ENCODE results near the gene PLEKHG4B.
"Not testable (repeated sequence)": the region's sequence is repeated elsewhere in the genome, so short reads cannot be mapped to it uniquely, and the experiment has no call there.

Gene PLEKHG4B

DNA sequence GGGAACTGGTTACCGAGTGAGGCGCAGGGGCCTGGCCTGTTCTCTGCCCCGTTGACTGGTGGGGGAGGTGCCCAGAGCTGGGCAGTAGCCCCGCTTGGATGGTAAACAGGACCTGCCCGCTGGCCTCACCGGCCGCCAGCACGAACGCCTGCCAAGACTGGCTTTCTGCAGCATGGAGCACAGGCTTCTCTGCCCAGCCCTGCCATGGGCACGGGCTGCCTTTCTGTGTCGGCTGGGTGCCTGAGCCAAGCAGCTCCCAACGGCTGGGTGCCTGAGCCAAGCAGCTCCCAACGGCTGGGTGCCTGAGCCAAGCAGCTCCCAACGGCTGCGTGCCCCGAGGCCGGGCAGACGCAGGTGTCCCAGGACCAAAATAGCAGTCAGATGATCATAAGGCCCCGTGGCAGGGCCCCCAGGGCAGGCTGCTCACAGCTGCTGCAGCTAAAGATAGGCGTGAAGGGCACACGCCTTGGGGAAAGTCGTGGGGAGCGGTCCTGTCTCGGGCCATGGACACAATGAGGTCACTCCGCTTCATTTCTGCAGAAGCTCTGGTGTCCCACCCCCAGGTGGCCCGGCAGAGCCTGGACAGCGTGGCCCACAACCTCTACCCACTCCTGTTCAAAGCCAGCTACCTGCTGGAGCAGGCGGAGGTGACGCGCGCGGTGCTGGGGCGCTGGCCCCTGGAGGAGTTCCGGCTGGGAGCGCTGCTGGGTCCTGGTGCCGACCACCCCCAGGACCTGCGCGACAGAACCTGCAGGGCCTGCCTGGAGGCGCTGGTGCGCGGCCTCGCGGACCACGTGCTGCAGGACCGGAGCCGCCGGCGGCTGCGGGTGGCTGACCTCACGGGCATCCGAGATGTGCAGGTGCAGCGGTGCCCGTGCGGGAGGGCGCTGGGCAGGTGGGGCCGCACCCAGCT is 99.3 kb downstream of the PLEKHG4B start, which contains the start of gene LRRC14B:
TSS of gene LRRC14B (plus strand) at position 460 of the 913 bp plus-strand sequence. CDS start at position 504, 44 bp downstream.
- DNase-seq: peak in 1 of 4 experiments; percentile 27

- DNase-seq: no peak
Measured at GRCh38 chr5:191949-192690, 100.2 kb downstream of the PLEKHG4B start.

GRCh38 chr5:192691-192969 is 100.7 kb downstream of the PLEKHG4B start:
- DNase-seq: no peak

DNA sequence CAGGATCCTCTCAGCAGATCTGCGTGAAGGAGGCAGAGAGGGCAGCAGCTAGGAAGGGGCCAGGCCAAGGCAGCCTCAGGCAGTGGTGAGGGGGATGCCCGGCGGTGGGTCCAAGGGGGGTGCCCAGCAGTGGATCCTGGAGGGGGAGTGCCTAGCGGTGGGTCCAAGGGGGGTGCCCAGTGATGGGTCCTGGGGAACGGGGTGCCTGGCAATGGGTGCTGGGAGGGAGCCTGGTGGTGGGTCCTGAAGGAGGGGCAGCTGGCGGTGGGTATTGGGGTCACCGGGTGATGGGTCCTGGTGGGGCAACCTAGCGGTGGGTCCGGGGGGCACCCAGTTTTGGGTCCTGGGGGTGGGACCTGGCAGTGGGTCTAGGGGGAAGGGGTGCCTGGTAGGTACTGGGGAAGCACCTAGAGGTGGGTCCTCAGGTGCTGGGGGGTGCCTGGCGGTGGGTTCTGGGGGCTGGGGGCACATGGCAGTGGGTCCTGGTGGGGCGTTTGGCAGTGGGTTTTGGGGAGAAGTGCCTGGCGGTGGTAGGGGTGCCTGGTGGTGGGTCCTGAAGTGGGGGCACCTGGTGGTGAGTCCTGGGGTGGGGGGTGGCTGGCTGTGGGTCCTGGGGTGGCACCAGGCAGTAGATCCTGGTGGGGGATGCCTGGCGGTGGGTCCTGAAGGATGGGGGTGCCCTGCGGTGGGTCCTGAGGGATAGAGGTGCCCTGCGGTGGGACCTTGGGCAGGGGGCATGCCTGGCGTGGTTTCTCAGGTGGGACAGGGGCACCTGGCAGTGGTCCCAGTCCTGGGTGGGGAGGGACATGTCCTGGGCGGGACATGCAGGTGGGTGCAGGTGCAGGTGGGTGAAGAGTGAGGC is 101.2 kb downstream of the PLEKHG4B start:
- no peak for DNase-seq

- no peak for DNase-seq
Measured at GRCh38 chr5:194102-194501, 102.1 kb downstream of the PLEKHG4B start.

GRCh38 chr5:194603-195209 is 102.7 kb downstream of the PLEKHG4B start:
- no peak for DNase-seq

- DNase-seq: no peak
Measured at GRCh38 chr5:195401-196160, 103.6 kb downstream of the PLEKHG4B start.

GRCh38 chr5:196350-196749 is 104.4 kb downstream of the PLEKHG4B start:
- DNase-seq: no peak

DNA sequence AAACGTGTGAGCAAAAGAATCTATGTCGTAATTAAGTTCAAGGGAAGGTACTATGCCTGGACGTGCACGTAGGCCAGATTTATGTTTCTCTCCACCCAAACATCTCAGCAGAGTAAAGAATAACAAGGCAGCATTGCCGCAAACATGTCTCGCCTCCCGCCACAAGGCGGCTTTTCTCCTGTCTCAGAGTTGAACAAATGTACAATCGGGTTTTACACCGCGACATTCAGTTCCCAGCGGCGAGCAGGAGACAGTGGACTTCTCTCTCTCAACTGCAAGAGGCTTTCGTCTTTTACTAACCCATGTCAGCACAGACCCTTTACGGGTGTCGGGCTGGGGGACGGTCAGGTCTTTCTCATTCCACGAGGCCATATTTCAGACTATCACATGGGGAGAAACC is 105.1 kb downstream of the PLEKHG4B start:
- not testable (repeated sequence) for DNase-seq

DNA sequence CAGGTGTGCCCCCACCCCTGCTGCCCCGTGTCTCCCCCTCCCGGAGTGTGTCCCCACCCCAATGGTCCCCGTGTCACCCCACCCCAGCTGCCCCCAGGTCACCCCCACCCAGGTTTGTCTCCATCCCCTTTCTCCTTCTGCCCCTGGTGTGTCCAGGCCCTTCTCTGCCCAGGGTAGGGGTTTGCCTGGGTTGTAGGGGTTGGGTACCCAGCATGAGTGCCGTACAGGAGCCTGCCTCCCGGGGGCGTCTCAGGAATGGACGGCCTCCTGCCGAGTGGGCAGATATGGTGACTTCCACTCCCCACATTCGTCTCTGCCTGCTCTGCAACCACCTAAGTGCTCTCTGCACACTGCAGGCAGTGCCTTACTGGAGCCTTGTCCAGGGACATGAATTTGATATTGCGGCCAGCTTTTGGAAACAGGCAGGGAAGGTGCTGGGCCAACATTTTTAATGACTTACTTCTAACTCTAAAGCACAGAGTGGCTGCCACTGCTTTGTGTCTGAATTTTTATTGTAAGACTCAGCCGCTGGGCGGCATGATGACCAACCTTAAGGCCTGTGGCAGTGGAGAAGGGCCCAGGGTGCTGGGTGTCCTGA is 106.0 kb downstream of the PLEKHG4B start:
- no peak for DNase-seq

DNA sequence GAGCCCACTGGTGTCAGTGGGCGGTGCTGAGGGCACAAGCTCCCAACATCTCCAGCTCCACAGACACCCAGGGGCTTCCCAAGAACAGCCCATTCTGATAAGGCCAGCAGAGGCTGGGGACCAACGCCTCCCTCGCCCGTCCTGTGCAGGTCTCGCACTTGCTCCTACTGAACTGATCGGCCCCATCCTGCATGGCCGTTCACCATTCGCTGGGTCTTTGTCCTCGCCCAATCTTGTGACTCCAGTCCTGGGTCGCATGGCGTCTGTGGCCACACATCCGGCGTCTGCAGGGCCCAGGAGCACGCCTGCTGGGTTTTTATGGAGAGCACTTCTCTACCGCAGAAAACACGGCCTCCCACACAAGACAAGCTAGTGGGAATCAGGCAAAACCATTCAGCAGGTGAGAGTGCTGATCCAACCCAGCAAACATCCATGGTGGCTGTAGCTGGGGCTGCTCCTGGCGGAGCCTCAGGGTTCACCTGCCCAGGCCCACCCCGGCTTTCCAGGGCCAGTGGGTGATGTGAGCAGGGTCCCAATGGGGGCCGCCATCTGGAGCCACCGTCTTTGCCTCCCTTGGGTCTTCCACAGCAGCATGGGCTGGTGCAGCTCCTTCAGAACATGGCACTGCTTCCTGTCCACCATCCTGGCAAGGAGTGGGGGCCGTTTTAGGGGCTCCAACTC is 106.7 kb downstream of the PLEKHG4B start:
- no peak for DNase-seq

DNA sequence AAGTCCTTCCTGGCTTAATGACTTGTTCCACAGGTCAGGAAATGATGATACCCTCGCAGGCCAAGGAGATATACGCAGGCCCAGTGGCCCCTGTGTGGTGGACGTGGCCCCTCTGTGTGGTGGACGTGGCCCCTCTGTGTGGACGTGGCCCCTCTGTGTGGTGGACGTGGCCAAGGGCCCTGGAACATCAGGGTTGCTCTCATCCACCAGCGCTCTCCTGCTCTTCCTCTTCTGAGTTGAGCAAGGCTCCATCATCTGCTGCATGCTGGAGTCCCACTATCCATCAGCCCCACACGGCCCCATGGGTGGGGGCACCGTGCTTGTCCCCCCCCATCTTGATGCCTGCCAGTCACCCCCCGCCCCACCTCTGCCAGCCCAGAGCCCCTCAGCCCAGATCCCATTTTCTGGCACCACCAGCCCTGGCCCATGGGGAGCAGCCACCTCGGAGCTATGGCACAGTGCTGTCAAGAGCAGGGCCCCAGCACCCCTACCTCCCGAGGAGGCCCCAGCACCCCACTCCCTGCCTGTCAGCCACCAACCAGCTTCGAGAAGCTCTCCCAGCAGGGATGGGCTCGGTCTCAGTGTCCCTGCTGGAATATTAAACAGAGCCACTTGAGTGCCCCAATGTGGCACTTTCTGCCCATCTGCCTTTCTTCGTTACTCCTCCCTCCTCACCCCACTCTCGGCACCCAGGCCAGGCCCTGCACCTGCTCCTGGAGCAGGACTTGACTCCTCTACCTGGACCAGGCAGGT is 107.4 kb downstream of the PLEKHG4B start:
- DNase-seq: no peak

- DNase-seq: no peak
Measured at GRCh38 chr5:199950-200645, 108.1 kb downstream of the PLEKHG4B start.

GRCh38 chr5:200985-201384 is 109.0 kb downstream of the PLEKHG4B start:
- DNase-seq: no peak

GRCh38 chr5:201672-202071 is 109.7 kb downstream of the PLEKHG4B start:
- no peak for DNase-seq

- DNase-seq: no peak
Measured at GRCh38 chr5:203246-203930, 111.4 kb downstream of the PLEKHG4B start.

DNA sequence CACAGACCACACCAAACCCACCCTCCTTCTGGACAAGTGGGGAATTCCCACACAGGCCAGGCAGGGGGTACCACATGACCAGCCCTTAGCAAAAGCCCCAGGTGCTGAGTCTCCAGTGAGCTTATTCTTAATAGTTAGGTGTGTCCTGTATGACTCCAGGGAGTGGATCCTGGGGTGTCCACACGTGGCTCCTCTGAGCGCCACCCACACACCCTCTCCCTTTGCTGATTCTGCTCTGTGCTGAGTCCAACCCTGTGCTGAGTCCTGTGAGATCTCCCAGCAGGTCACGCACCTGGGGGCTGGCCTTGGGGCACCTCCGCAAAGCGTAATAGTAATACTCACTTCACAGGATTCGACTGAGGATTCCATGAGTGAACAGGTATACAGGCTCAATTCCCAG is 112.0 kb downstream of the PLEKHG4B start:
- DNase-seq: no peak

DNA sequence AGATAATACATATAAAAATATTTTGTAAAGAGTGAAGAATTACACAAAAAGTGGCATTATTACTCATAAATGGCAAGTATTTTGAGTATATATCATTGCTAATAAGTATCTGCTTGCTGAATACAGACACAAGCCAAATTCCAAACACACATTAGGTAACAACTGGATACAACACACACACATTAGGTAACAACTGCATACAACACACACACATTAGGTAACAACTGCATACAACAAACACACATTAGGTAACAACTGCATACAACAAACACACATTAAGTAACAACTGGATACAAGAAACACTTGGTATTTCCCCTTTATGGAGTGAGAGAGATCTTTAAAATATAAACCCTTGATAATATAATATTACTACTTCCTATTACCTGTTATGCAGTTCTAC is 112.5 kb downstream of the PLEKHG4B start:
- DNase-seq: no peak
